HCT116 (cell line): ENCODE results near the gene RSRC1. TPM values are rescaled to one million over a fixed set of nuclear protein-coding genes. Genes with fewer than 3 reads are reported as not detected.

ENCODE experiments used
- ATAC-seq: fragments of 200-7000 bp; cut with Tn5 transposase; 2 replicates; pipeline ENCODE4 v1.9.1; 2020; ENCODE audit warnings: mild to moderate bottlenecking, moderate library complexity
- BruUV-seq: library from RNA; stranded (reverse); fragments of 400-500 nt; replicated peaks from 2 replicates; lab custom pipeline; 2021; lab: Mats Ljungman, UMichigan
- CTCF ChIA-PET: fragments of 300-600 bp; sonication (Branson Sonifier 250); formaldehyde crosslinking; loops from one replicate; lab custom pipeline; 2021; ENCODE audit warnings: antibody characterized with exemption; lab: Charles Lee
- POLR2A ChIA-PET: fragments of 300-600, 350-600 bp; sonication (Branson Sonifier 250); formaldehyde crosslinking; loops from one replicate; lab custom pipeline; 2021; ENCODE audit warnings: antibody characterized with exemption; lab: Charles Lee
- RAD21 ChIA-PET, 2 experiments: fragments of 300-600 bp; sonication (Branson Sonifier 250); formaldehyde crosslinking; loops; one replicate each; lab custom pipeline; 2023; ENCODE audit warnings: low total read pairs in 2 of 2; ENCODE audit not compliant: uncharacterized antibody in 2 of 2, unreplicated experiment in 2 of 2, low non-redundant PET in 1 of 2; lab: Charles Lee
- DNase-seq: peaks from one replicate; pipeline ENCODE4 v3.0.0-alpha.2; 2010; ENCODE audit warnings: low read depth, low spot score
- H2AFZ ChIP-seq: fragments of 200-600 bp; shearing (Covaris generic), sonication (generic); 2 replicates; pipeline ENCODE4 v1.6.1; 2017; ENCODE audit warnings: low read depth, mixed run types, mixed read lengths, antibody characterized with exemption, low read length; ENCODE audit not compliant: poor library complexity, severe bottlenecking
- H3K27ac ChIP-seq: 2 replicates; pipeline ENCODE4 v1.5.1; 2012; ENCODE audit warnings: low read depth, low read length
- H3K27me3 ChIP-seq: fragments of 200-600 bp; sonication (generic); 2 replicates; pipeline ENCODE4 v1.6.1; 2016; ENCODE audit warnings: mixed run types, low read length, mixed read lengths; ENCODE audit not compliant: insufficient read depth
- H3K36me3 ChIP-seq, 2 experiments: fragments of 200-500 bp in 1 of 2; fragments of 200-600 bp in 1 of 2; sonication (Bioruptor generic) in 1 of 2; sonication (generic) in 1 of 2; 2 replicates each; pipeline versions ENCODE4 v1.5.1 to v1.6.1; 2014 to 2016; ENCODE audit warnings: low read length in 2 of 2, inconsistent platforms in 1 of 2, mixed read lengths in 1 of 2, mixed run types in 1 of 2; ENCODE audit not compliant: insufficient read depth in 2 of 2, control insufficient read depth in 1 of 2
- H3K4me1 ChIP-seq, 2 experiments: fragments of 200-600 bp in 1 of 2; sonication (generic) in 1 of 2; 2 replicates each; pipeline versions ENCODE4 v1.5.1 to v1.6.1; 2012 to 2017; ENCODE audit warnings: low read length in 2 of 2, inconsistent platforms in 1 of 2, mild to moderate bottlenecking in 1 of 2, mixed read lengths in 1 of 2, mixed run types in 1 of 2, moderate library complexity in 1 of 2; ENCODE audit not compliant: insufficient read depth in 2 of 2, control insufficient read depth in 1 of 2
- H3K4me2 ChIP-seq: fragments of 200-600 bp; sonication (generic); 2 replicates; pipeline ENCODE4 v1.6.1; 2017; ENCODE audit warnings: mixed run types, low read length, mixed read lengths
- H3K4me3 ChIP-seq, 2 experiments: fragments of 200-600 bp in 1 of 2; sonication (generic) in 1 of 2; replicated peaks in 1 of 2; 2 replicates each; pipeline ENCODE4 v1.5.1; 2011 to 2016; ENCODE audit warnings: low read length in 2 of 2, control low read depth in 1 of 2, low read depth in 1 of 2, mild to moderate bottlenecking in 1 of 2, mixed read lengths in 1 of 2, mixed run types in 1 of 2
- H3K79me2 ChIP-seq: fragments of 200-600 bp; sonication (generic); 2 replicates; pipeline ENCODE4 v1.6.1; 2017; ENCODE audit warnings: mild to moderate bottlenecking, mixed run types, low read length, moderate library complexity, mixed read lengths; ENCODE audit not compliant: insufficient read depth
- H3K9ac ChIP-seq: fragments of 200-600 bp; sonication (generic); 2 replicates; pipeline ENCODE4 v1.6.1; 2016; ENCODE audit warnings: low read length, mixed read lengths
- H3K9me2 ChIP-seq: fragments of 200-600 bp; sonication (generic), shearing (Covaris generic); 2 replicates; pipeline ENCODE4 v1.6.1; 2017; ENCODE audit warnings: mixed run types, mild to moderate bottlenecking, moderate library complexity; ENCODE audit not compliant: insufficient read depth
- H3K9me3 ChIP-seq, 2 experiments: fragments of 200-500 bp in 1 of 2; fragments of 200-600 bp in 1 of 2; sonication (Bioruptor generic) in 1 of 2; sonication (generic) in 1 of 2; 2 replicates each; pipeline ENCODE4 v1.6.1; 2014 to 2017; ENCODE audit warnings: low read length in 2 of 2, mixed read lengths in 2 of 2, inconsistent platforms in 1 of 2, low read depth in 1 of 2, mild to moderate bottlenecking in 1 of 2, mixed run types in 1 of 2, moderate library complexity in 1 of 2; ENCODE audit not compliant: control insufficient read depth in 1 of 2, insufficient read depth in 1 of 2
- H4K20me1 ChIP-seq: fragments of 200-600 bp; sonication (generic), shearing (Covaris generic); 2 replicates; pipeline ENCODE4 v1.6.1; 2017; ENCODE audit warnings: mixed run types, mild to moderate bottlenecking, moderate library complexity; ENCODE audit not compliant: insufficient read depth
- CBX3 ChIP-seq: IDR thresholded peaks from 2 replicates; pipeline ENCODE4 v1.6.1; 2012; ENCODE audit warnings: low read depth
- CEBPB ChIP-seq: IDR thresholded peaks from 2 replicates; pipeline ENCODE4 v1.6.1; 2012; ENCODE audit warnings: low read depth
- EZH2 ChIP-seq: fragments of 200-600 bp; sonication (generic); IDR thresholded peaks from 2 replicates; pipeline ENCODE4 v1.6.1; 2017; ENCODE audit warnings: antibody characterized with exemption, mixed run types
- JUND ChIP-seq: IDR thresholded peaks from 2 replicates; pipeline ENCODE4 v1.6.1; 2012
- POLR2A ChIP-seq: IDR thresholded peaks from 2 replicates; pipeline ENCODE4 v1.7.0; 2011; ENCODE audit warnings: borderline replicate concordance; ENCODE audit not compliant: insufficient read depth, insufficient read length; ENCODE audit errors: extremely low read depth
- RAD21 ChIP-seq: IDR thresholded peaks from 2 replicates; pipeline ENCODE4 v1.6.1; 2012; ENCODE audit warnings: low read depth, mild to moderate bottlenecking
- SIN3A ChIP-seq: IDR thresholded peaks from 2 replicates; pipeline ENCODE4 v1.6.1; 2012; ENCODE audit warnings: low read depth
- SP1 ChIP-seq: IDR thresholded peaks from 2 replicates; pipeline ENCODE4 v1.6.1; 2012; ENCODE audit warnings: low read depth
- YY1 ChIP-seq: IDR thresholded peaks from 2 replicates; pipeline ENCODE4 v1.6.1; 2011; ENCODE audit warnings: low read length, low read depth, moderate library complexity, mild to moderate bottlenecking; ENCODE audit not compliant: insufficient replicate concordance; ENCODE audit errors: extremely low read depth
- ZNF274 ChIP-seq: fragments of 200-500 bp; sonication (Bioruptor generic); IDR thresholded peaks from 2 replicates; pipeline ENCODE4 v1.6.1; 2014; ENCODE audit warnings: mild to moderate bottlenecking, low read depth, low read length, inconsistent platforms
- intact Hi-C: fragments of 100-400 bp; cut with micrococcal nuclease; formaldehyde crosslinking; loops from 2 replicates; pipeline ENCODE4 v1.10.0; 2022
- total RNA-seq: library from RNA; stranded (reverse); gene quantifications from one replicate; pipeline ENCODE4 v1.2.1, GENCODE V29; 2021; ENCODE audit not compliant: unreplicated experiment
- TF ChIP-seq, protein P1 (sequence below): IDR thresholded peaks from 2 replicates; pipeline ENCODE4 v1.6.1; 2012
- TF ChIP-seq, protein P2 (sequence below): IDR thresholded peaks from 2 replicates; pipeline ENCODE4 v1.6.1; 2012; ENCODE audit warnings: low read depth
- TF ChIP-seq, protein P3 (sequence below): IDR thresholded peaks from 2 replicates; pipeline ENCODE4 v1.6.1; 2012

RSRC1 gene
- total RNA-seq, 1 experiment from 2014 or later: 37.1 TPM

DNA sequence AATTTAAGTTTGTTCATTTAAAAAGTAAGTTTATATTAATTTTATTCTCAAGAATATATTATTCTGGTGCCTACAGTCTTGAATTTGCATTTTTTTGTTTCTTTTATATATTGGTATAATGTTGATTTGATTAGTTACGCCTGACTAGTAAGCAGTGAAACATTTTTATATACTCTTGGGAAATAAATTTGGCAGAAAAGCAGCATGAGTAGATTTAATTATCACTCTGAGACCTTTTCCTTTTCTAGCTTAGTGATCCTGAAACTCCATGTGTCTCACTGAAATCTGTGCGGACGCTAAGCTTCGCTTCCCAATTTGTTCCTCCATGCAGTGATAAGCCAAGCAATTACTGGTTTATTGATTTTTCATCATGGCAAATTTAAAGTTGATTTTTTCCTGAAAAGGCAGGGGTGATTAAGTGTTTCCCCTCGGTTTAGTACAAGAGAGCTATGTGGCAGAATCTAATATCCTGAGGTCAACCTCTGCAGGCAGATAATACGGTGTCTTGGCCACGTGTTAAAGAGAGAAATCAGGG, 373.9 kb downstream of the RSRC1 start:
- DNase-seq (no peak), ATAC-seq (no peak)
- Histone ChIP-seq H3K9ac (no peak overlapping the region), H2AFZ (no peak overlapping the region), H3K4me1 (no peaks in the 10 kb centered on the region), H4K20me1 (no peaks in the 10 kb centered on the region), H3K79me2 (no peaks in the 10 kb centered on the region), H3K4me2 (no peak overlapping the region), H3K36me3 (no peaks in the 10 kb centered on the region), H3K27me3 (no peaks in the 10 kb centered on the region), H3K9me3 (no peaks in the 10 kb centered on the region), H3K27ac (no peak overlapping the region), H3K4me3 (no peak overlapping the region), H3K9me2 (no peaks in the 10 kb centered on the region)
- BruUV-seq: no TSS peak
- CTCF ChIA-PET: no interaction called here
- TF ChIP-seq CEBPB (no peak), EZH2 (no peak), SP1 (no peak), CBX3 (no peak), ZNF274 (no peak), RAD21 (no peak), YY1 (no peak), SIN3A (no peak), POLR2A (no peak), JUND (no peak)
- TF ChIP-seq, protein P1, sequence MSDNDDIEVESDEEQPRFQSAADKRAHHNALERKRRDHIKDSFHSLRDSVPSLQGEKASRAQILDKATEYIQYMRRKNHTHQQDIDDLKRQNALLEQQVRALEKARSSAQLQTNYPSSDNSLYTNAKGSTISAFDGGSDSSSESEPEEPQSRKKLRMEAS: no peak
- TF ChIP-seq, protein P2, sequence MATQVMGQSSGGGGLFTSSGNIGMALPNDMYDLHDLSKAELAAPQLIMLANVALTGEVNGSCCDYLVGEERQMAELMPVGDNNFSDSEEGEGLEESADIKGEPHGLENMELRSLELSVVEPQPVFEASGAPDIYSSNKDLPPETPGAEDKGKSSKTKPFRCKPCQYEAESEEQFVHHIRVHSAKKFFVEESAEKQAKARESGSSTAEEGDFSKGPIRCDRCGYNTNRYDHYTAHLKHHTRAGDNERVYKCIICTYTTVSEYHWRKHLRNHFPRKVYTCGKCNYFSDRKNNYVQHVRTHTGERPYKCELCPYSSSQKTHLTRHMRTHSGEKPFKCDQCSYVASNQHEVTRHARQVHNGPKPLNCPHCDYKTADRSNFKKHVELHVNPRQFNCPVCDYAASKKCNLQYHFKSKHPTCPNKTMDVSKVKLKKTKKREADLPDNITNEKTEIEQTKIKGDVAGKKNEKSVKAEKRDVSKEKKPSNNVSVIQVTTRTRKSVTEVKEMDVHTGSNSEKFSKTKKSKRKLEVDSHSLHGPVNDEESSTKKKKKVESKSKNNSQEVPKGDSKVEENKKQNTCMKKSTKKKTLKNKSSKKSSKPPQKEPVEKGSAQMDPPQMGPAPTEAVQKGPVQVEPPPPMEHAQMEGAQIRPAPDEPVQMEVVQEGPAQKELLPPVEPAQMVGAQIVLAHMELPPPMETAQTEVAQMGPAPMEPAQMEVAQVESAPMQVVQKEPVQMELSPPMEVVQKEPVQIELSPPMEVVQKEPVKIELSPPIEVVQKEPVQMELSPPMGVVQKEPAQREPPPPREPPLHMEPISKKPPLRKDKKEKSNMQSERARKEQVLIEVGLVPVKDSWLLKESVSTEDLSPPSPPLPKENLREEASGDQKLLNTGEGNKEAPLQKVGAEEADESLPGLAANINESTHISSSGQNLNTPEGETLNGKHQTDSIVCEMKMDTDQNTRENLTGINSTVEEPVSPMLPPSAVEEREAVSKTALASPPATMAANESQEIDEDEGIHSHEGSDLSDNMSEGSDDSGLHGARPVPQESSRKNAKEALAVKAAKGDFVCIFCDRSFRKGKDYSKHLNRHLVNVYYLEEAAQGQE: no peak
- TF ChIP-seq, protein P3, sequence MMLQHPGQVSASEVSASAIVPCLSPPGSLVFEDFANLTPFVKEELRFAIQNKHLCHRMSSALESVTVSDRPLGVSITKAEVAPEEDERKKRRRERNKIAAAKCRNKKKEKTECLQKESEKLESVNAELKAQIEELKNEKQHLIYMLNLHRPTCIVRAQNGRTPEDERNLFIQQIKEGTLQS: no peak
- POLR2A ChIA-PET: no interaction called here
- RAD21 ChIA-PET: no interaction called here
- intact Hi-C loops: no loop called here
